Measurements from ENCODE around the gene MYMX. TPM values are rescaled to one million over a fixed set of nuclear protein-coding genes. Genes with fewer than 3 reads are reported as not detected.

Gene MYMX
- polyA plus RNA-seq, 1 donor: 0.13 TPM

- Histone ChIP-seq H3K4me3 (ENCODE audit: low read length) (no peak overlapping the region), H3K4me1 (ENCODE audit: control insufficient read depth, insufficient read depth, low read length) (peaks cover 10% of the 10 kb centered on the region), H3K27ac (ENCODE audit: low read length) (no peak overlapping the region), H3K36me3 (ENCODE audit: control insufficient read depth, insufficient read depth, low read length) (peaks cover 69% of the 10 kb centered on the region), H3K27me3 (ENCODE audit: control insufficient read depth, insufficient read depth, low read length) (no peaks in the 10 kb centered on the region), H3K9me3 (ENCODE audit: control insufficient read depth, low read depth, low read length) (peaks cover 3% of the 10 kb centered on the region)
- no CpG with 5 or more reads among the region's 12 CpGs for WGBS (ENCODE audit: insufficient coverage, low lambda C conversion rate)
- no peak for DNase-seq
These were observed 37.7 kb downstream of the MYMX start for GRCh38 chr6:44254191-44255104.

GRCh38 chr6:44255105-44255808, 38.5 kb downstream of the MYMX start:
- Histone ChIP-seq H3K9me3 (ENCODE audit: control insufficient read depth, low read depth, low read length) (peaks cover 3% of the 10 kb centered on the region), H3K4me3 (ENCODE audit: low read length) (no peak overlapping the region), H3K4me1 (ENCODE audit: control insufficient read depth, insufficient read depth, low read length) (peaks cover 10% of the 10 kb centered on the region), H3K27ac (ENCODE audit: low read length) (no peak overlapping the region), H3K27me3 (ENCODE audit: control insufficient read depth, insufficient read depth, low read length) (no peaks in the 10 kb centered on the region), H3K36me3 (ENCODE audit: control insufficient read depth, insufficient read depth, low read length) (peaks cover 67% of the 10 kb centered on the region)
- no peak for DNase-seq
- WGBS (ENCODE audit: insufficient coverage, low lambda C conversion rate): no CpG with 5 or more reads among the region's 16 CpGs

DNA sequence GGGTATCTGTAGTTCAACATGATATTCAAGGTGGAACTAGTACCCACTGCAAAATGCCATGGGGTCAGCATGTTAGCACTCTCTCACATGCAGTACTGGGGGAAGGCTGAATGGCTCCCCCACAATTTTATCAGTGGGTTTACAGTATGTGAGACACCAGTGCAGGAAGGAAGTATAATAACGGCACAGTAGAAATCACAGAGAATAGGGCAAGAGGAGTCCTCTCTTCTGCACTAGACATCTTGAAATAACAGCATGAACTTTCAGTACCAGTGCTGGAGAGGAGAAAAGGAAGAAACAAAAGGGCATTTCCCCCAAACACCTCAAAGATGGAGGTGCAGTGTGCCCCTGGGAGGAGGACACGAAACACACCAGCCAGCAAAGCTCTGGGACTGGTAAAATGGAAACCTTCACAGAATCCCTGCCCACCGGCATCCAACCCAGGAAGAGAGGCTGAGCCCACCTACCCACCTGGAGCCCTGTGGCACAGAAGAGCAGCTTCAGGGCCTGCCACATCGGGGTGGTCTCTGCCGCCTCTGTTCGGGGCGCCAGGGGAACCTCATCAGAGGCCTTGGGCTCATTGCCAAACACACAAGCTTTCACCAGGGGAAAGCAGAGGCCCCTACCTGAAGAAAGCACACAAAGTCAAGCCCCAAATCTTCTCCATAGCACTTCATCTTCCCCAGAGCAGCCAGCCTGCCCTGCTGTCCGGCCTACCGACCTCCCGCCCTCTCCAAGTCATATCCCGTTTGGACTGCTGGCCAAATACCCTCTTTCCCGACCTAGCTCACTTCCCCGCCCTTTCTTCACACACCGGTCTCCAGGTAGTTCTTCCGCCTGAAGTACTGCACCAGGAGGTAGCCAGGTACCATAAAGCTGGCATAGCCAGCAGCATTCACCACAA, 39.4 kb downstream of the MYMX start:
- H3K4me1 ChIP-seq (ENCODE audit: control insufficient read depth, insufficient read depth, low read length): peaks cover 10% of the 10 kb centered on the region
- no peaks in the 10 kb centered on the region for H3K27me3 ChIP-seq (ENCODE audit: control insufficient read depth, insufficient read depth, low read length)
- DNase-seq: no peak
- WGBS (ENCODE audit: insufficient coverage, low lambda C conversion rate): no CpG with 5 or more reads among the region's 15 CpGs
- H3K9me3 ChIP-seq (ENCODE audit: control insufficient read depth, low read depth, low read length): peaks cover 3% of the 10 kb centered on the region
- H3K36me3 ChIP-seq (ENCODE audit: control insufficient read depth, insufficient read depth, low read length): peaks cover 64% of the 10 kb centered on the region
- peak overlapping the region; percentile 94 for H3K4me3 ChIP-seq (ENCODE audit: low read length)
- peak overlapping the region; percentile 64 for H3K27ac ChIP-seq (ENCODE audit: low read length)

DNA sequence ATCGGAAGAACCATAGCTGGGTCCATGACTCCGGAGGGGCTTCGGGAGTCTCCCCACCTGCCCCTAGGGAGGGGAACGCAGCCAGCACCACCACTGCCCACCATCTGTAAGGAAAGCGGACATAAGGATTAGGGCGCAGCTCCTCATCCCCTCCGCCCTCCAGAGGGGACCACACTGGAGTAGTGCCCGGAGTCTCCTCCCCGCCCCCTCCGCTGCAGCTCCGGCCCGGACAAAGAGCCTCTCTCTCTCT, 40.0 kb downstream of the MYMX start:
- peak overlapping the region; percentile 94 for H3K4me3 ChIP-seq (ENCODE audit: low read length)
- H3K36me3 ChIP-seq (ENCODE audit: control insufficient read depth, insufficient read depth, low read length): peaks cover 62% of the 10 kb centered on the region
- H3K4me1 ChIP-seq (ENCODE audit: control insufficient read depth, insufficient read depth, low read length): peaks cover 10% of the 10 kb centered on the region
- peak overlapping the region; percentile 64 for H3K27ac ChIP-seq (ENCODE audit: low read length)
- H3K9me3 ChIP-seq (ENCODE audit: control insufficient read depth, low read depth, low read length): peaks cover 3% of the 10 kb centered on the region
- no peak for DNase-seq
- WGBS (ENCODE audit: insufficient coverage, low lambda C conversion rate): no CpG with 5 or more reads among the region's 12 CpGs
- no peaks in the 10 kb centered on the region for H3K27me3 ChIP-seq (ENCODE audit: control insufficient read depth, insufficient read depth, low read length)

DNA sequence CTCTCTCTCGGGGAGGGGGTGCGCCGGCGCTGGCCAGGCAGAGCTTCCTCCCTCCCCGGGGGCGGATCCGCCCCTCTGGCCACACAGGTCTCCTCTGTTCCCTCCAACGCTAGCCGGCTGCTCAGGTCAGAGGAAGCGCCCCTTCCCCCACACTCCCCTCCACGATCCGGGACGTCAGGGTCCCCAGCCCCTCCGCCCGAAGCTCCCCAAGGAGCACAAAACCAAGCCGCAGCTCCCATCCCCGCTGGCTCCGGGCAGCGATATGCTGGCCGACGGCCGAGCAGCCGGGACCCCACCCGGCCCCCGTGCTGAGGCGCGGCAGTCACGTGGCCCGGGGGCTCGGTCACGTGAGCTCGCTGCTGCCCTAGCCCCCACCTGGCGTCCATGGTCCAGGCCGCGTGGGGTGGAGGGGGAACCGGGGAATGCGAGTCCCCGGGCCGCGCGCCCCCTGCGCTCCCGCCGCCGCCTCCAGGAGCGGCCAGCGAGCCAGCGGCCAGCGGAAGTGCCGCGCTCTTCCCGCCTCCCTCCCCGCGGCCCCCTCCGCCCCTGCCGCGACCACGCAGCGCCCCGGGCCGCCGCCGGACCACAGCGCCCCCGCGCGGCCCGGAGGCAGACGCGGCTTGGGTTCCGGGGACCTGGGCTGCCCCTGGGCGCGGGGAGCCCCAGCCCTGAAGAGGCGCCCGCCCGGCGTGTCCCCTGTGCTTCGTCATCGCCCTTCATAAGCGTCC, 40.5 kb downstream of the MYMX start, which contains the start of gene SLC35B2:
Gene SLC35B2 (minus strand): TSS at position 504 of the 728 bp plus-strand sequence. CDS start 118 bp downstream, at position 386.
- Histone ChIP-seq H3K9me3 (ENCODE audit: control insufficient read depth, low read depth, low read length) (peaks cover 3% of the 10 kb centered on the region), H3K27me3 (ENCODE audit: control insufficient read depth, insufficient read depth, low read length) (no peaks in the 10 kb centered on the region), H3K36me3 (ENCODE audit: control insufficient read depth, insufficient read depth, low read length) (peaks cover 61% of the 10 kb centered on the region), H3K4me3 (ENCODE audit: low read length) (peak within 1 kb of the TSS; percentile 94), H3K4me1 (ENCODE audit: control insufficient read depth, insufficient read depth, low read length) (peaks cover 13% of the 10 kb centered on the region), H3K27ac (ENCODE audit: low read length) (peak within 1 kb of the TSS; percentile 64)
- no CpG with 5 or more reads among the region's 80 CpGs for WGBS (ENCODE audit: insufficient coverage, low lambda C conversion rate)
- peak; percentile 52 to 80 for DNase-seq

DNA sequence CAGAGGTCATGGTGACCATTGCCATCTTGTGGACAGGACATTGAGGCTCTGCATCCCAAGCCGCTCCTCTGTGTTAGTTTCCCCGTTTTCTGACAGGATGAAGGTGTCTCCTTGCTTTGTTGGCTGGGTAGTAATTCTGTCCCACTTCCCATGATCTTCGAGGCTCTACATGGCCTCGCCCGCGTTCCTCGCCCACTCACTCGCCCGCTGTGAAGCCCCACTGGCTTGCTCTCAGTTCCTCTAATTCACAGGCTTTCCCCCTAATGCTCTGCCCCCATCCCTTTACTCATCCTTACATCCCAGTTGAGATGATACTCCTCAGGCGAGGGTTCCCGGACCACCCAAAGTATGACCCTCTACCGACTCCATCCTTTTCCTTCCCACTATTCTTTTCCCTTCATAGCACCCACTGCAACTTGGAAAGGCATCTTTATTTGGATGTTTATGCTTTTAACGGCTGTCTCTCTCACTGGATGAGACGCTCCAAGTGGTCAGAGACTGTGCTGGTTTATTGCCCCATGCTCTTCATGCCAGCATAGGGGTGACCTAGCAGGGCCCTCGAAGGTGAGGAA, 41.1 kb downstream of the MYMX start:
- DNase-seq: no peak
- Histone ChIP-seq H3K4me3 (ENCODE audit: low read length) (peak overlapping the region; percentile 22), H3K36me3 (ENCODE audit: control insufficient read depth, insufficient read depth, low read length) (peaks cover 60% of the 10 kb centered on the region), H3K4me1 (ENCODE audit: control insufficient read depth, insufficient read depth, low read length) (peaks cover 19% of the 10 kb centered on the region), H3K9me3 (ENCODE audit: control insufficient read depth, low read depth, low read length) (peaks cover 3% of the 10 kb centered on the region), H3K27me3 (ENCODE audit: control insufficient read depth, insufficient read depth, low read length) (no peaks in the 10 kb centered on the region), H3K27ac (ENCODE audit: low read length) (peak overlapping the region; percentile 20)
- no CpG with 5 or more reads among the region's 15 CpGs for WGBS (ENCODE audit: insufficient coverage, low lambda C conversion rate)

DNA sequence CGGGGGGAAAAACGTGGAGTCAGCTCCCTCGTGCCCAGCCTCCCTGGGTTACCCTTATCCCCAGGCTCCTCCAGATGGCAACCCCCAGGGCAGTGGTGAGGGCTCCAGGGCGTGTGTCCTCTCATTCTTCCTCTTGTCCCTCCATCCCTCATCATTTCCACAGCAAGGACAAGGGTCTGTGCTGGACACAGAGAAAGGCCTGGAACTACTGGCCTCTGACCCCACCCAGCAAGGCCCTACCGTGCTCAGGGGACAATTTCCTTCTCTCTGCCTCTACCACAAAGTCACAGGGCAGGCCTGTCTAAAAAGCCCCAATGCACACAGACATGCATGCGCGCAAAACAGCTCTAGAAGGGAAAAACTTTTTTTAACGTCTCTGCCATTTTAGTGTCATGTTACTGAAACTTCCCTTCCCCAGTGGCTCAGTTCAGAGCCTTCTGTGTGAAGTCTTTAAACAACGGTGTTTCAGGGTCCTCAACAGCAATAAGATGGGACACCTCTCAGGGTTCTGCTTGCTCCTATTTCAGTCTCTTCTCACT, 41.7 kb downstream of the MYMX start:
- H3K4me3 ChIP-seq (ENCODE audit: low read length): no peak overlapping the region
- H3K36me3 ChIP-seq (ENCODE audit: control insufficient read depth, insufficient read depth, low read length): peaks cover 54% of the 10 kb centered on the region
- peaks cover 3% of the 10 kb centered on the region for H3K9me3 ChIP-seq (ENCODE audit: control insufficient read depth, low read depth, low read length)
- H3K27me3 ChIP-seq (ENCODE audit: control insufficient read depth, insufficient read depth, low read length): no peaks in the 10 kb centered on the region
- H3K4me1 ChIP-seq (ENCODE audit: control insufficient read depth, insufficient read depth, low read length): peaks cover 25% of the 10 kb centered on the region
- no peak overlapping the region for H3K27ac ChIP-seq (ENCODE audit: low read length)
- no CpG with 5 or more reads among the region's 9 CpGs for WGBS (ENCODE audit: insufficient coverage, low lambda C conversion rate)
- no peak for DNase-seq

DNA sequence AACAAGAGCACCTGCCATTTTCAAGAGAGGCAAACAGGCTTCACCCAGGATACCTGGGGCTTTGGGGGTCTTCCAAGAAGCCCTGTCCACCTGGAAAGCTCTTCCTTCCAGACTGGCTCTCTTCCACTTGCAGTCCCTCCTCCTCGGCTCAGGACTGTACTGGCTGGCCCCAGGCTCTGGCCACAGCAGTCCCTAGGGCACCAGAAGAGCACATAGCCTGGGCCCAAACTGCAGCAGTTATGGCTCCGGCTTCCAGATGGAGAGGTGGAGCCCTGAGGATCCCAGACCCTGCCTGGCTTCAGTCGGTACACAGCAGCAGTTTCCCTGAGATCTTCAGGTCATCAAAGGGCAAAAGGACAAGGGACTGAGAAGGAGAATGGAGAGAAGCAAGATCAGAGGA, 42.2 kb downstream of the MYMX start:
- no peak for DNase-seq
- no CpG with 5 or more reads among the region's 3 CpGs for WGBS (ENCODE audit: insufficient coverage, low lambda C conversion rate)
- Histone ChIP-seq H3K4me1 (ENCODE audit: control insufficient read depth, insufficient read depth, low read length) (peaks cover 30% of the 10 kb centered on the region), H3K9me3 (ENCODE audit: control insufficient read depth, low read depth, low read length) (peaks cover 3% of the 10 kb centered on the region), H3K36me3 (ENCODE audit: control insufficient read depth, insufficient read depth, low read length) (peaks cover 49% of the 10 kb centered on the region), H3K27me3 (ENCODE audit: control insufficient read depth, insufficient read depth, low read length) (no peaks in the 10 kb centered on the region), H3K4me3 (ENCODE audit: low read length) (no peak overlapping the region), H3K27ac (ENCODE audit: low read length) (no peak overlapping the region)

GRCh38 chr6:44260011-44260410, 43.3 kb downstream of the MYMX start:
- H3K27me3 ChIP-seq (ENCODE audit: control insufficient read depth, insufficient read depth, low read length): no peaks in the 10 kb centered on the region
- H3K27ac ChIP-seq (ENCODE audit: low read length): no peak overlapping the region
- peaks cover 38% of the 10 kb centered on the region for H3K36me3 ChIP-seq (ENCODE audit: control insufficient read depth, insufficient read depth, low read length)
- WGBS (ENCODE audit: insufficient coverage, low lambda C conversion rate): no CpG with 5 or more reads among the region's 8 CpGs
- peaks cover 5% of the 10 kb centered on the region for H3K9me3 ChIP-seq (ENCODE audit: control insufficient read depth, low read depth, low read length)
- no peak overlapping the region for H3K4me3 ChIP-seq (ENCODE audit: low read length)
- peaks cover 40% of the 10 kb centered on the region for H3K4me1 ChIP-seq (ENCODE audit: control insufficient read depth, insufficient read depth, low read length)
- no peak for DNase-seq

Measured in large intestine (tissue), 3 donors.